Epithelial cell of esophagus (primary cell): ENCODE results near the gene EOMES.

Experiments
- DNase-seq: peaks from one replicate; pipeline ENCODE4 v3.0.0; 2010; ENCODE audit warnings: low read depth
- H3K4me3 ChIP-seq: 2 replicates; pipeline ENCODE4 v1.5.1; 2011; ENCODE audit warnings: mild to moderate bottlenecking, low read length, control low read depth
- CTCF ChIP-seq: IDR thresholded peaks from 2 replicates; pipeline ENCODE4 v1.5.1; 2011; ENCODE audit warnings: low read depth, mild to moderate bottlenecking, low read length, control low read depth, inconsistent platforms; ENCODE audit not compliant: insufficient read depth; ENCODE audit errors: missing control alignments

EOMES gene

GRCh38 chr3:27746838-27747237 is 24.7 kb upstream of the EOMES start:
- no peak overlapping the region for H3K4me3 ChIP-seq
- no peak for TF ChIP-seq CTCF
- no peak for DNase-seq

DNA sequence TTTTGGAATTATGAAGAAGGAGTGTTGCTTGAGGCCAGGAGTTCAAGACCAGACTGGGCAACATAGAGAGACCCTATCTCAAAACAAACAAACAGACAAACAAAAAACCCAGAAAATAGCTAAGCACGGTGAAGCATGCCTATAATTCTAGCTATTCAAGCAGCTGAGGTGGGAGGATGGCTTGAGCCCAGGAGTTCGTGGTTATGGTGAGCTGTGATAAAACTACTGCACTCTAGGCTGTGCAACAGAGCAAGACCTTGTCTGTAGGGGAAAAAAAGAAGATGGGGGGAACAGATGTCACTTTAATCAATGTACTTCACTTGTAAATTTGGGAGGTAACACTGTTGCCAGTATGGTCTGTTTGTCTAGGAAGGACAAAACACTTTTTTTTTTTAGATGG is 18.7 kb upstream of the EOMES start:
- TF ChIP-seq CTCF, result no peak
- H3K4me3 ChIP-seq, result no peak overlapping the region
- no peak for DNase-seq

- TF ChIP-seq CTCF, result no peak
- H3K4me3 ChIP-seq, result no peak overlapping the region
- DNase-seq, result no peak
Measured at GRCh38 chr3:27737091-27737490, 15.0 kb upstream of the EOMES start.

DNA sequence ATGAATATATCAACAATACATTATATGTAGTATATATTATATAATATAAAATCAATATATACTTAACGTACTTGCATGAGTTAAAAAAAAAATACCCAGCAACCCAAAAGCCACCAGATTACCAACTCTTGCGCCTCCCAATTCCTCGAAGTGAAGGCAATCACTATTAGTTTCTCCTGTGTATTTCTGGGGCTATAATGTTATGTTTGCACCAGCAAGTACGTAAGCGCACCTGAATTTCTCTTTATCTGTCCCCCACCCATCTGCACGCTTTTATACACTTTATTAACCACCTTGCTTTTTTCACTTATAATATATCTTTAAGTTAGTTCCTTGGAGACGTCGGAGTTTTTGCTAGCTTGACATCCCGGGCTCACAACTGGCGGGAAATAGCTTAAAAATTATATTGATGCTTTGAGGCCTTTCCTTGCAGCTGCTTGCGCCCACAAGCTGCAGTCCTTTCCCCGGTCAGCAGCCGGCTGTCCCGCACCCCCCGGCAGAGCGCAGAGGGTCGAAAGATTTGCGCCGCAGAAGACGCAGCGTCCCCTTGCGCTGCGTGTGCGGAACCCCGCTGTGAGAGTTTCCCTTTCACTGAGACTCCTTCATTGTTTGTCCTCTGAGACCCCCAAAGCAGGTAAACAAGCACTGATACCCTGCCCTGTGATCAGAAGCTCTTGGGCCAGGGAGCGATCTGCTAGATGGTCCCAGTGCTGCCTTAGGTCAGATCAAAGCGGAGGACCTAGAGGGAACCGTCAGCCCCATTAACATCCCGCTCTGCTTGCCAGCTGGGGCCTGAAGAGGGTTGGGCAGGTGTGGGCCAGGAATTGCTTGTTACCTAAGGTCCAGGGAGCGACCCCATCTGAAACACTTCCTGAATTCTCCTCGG is 8.9 kb upstream of the EOMES start:
- no peak for TF ChIP-seq CTCF
- DNase-seq, result no peak

GRCh38 chr3:27729748-27730611 is 7.9 kb upstream of the EOMES start:
- no peak for DNase-seq
- no peak overlapping the region for H3K4me3 ChIP-seq
- TF ChIP-seq CTCF, result no peak

More for the DNA sequence above, 8.9 kb upstream of the EOMES start:
- no peak overlapping the region for H3K4me3 ChIP-seq

GRCh38 chr3:27729325-27729724 is 7.2 kb upstream of the EOMES start:
- H3K4me3 ChIP-seq, result no peak overlapping the region
- no peak for TF ChIP-seq CTCF

More at GRCh38 chr3:27729325-27729724, 7.2 kb upstream of the EOMES start:
- no peak for DNase-seq
